Esophagus squamous epithelium (tissue), 5 donors: Measurements from ENCODE around the gene ATP9B. TPM values are rescaled to one million over a fixed set of nuclear protein-coding genes. Genes with fewer than 3 reads are reported as not detected.

Experiments
- DNase-seq: peaks from one replicate; lab custom pipeline; 2025; lab: John Stamatoyannopoulos, UW
- H3K27ac ChIP-seq, 4 donors: fragments of 200-600 bp; sonication (generic); one replicate each; pipeline ENCODE4 v1.5.1; 2016 to 2019; ENCODE audit warnings: mild to moderate bottlenecking in 1 of 4
- H3K27me3 ChIP-seq, 4 donors: fragments of 200-600 bp; sonication (generic); 1 replicate in 3 of 4; 2 replicates in 1 of 4; pipeline versions ENCODE4 v1.5.1 to v1.6.0; 2017 to 2021; ENCODE audit warnings: antibody characterized with exemption in 1 of 4
- H3K36me3 ChIP-seq, 3 donors: fragments of 200-600 bp; sonication (generic); one replicate each; pipeline ENCODE4 v1.5.1; 2016 to 2019
- H3K4me1 ChIP-seq, 3 donors: fragments of 200-600 bp; sonication (generic); one replicate each; pipeline ENCODE4 v1.5.1; 2017 to 2019
- H3K4me3 ChIP-seq, 4 donors: fragments of 200-600 bp; sonication (generic); 1 replicate in 3 of 4; 2 replicates in 1 of 4; pipeline ENCODE4 v1.5.1; 2016 to 2019; ENCODE audit warnings: mild to moderate bottlenecking in 2 of 4, moderate library complexity in 1 of 4
- H3K9me3 ChIP-seq, 3 donors: fragments of 200-600 bp; sonication (generic); one replicate each; pipeline ENCODE4 v1.5.1; 2016 to 2019
- POLR2A ChIP-seq, 4 donors: fragments of 450-650 bp; IDR thresholded peaks; one replicate each; pipeline ENCODE4 v1.6.1; 2017; ENCODE audit warnings: antibody characterized with exemption in 4 of 4, mild to moderate bottlenecking in 4 of 4, moderate library complexity in 3 of 4
- WGBS, 2 donors: methylation state at CpG; one replicate each; pipeline ENCODE4 v1.1.5; 2018; 5-methylcytosine and 5-hydroxymethylcytosine counted together
- intact Hi-C: fragments of 100-400 bp; cut with DNase I; formaldehyde crosslinking; loops from one replicate; pipeline ENCODE4 v1.15.0; 2022
- total RNA-seq, 4 donors: library from RNA; depleted of rRNA; stranded (reverse); fragments of >200 nt; gene quantifications; one replicate each; pipeline ENCODE4 v1.1.0, GENCODE V29; 2016
- TF ChIP-seq, protein P1 (sequence below), 6 experiments: fragments of 450-650 bp in 4 of 6; fragments of 200-600 bp in 2 of 6; sonication (generic) in 2 of 6; IDR thresholded peaks; one replicate each; pipeline ENCODE4 v1.5.1; 2016 to 2019; ENCODE audit warnings: antibody characterized with exemption in 6 of 6, mild to moderate bottlenecking in 4 of 6, moderate library complexity in 4 of 6
- donor health status: DM: yes; HTN: yes; CAD: no.

Gene ATP9B
- total RNA-seq, 4 donors from 2014 or later, result 12.9 to 46.7 (median 22.0) TPM

DNA sequence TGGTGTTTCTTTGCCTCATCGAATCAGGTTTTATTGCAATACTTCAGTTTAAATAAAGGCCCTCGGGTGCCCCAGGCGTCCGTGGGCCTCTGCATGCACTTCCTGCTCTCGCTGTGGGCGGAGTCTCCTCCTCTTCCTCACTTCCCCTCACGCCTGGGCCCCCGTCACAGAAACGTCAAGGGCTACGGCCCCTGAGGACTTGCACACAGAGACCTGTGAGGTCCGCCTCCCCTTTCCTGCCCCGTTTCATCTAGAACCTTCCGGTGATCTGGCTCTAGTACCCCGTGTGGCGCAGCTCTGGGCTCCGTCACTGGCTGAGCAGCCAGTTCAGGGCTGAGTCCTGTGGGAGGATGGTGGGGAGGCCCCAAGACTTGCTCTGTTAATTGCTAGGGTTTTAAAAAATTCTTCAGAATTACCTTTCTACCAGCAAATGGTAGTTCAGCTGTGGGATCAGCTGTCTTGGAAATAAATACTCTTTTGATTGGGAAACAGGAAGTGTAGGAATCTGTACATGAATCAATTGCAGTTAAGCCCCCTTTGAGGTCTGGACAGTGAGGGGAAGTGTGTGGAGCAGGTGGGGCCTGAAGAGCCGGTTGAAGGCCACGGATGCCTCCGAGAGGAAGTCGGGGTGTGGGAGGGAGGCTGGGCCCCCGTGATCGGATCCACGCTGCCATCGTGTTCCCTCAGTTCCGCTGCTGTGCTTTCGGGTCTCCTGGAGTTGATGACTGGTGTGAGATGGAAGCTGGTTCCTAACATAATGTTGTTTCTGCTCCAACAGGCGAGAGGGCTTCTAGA, 336.8 kb downstream of the ATP9B start:
- TF ChIP-seq POLR2A (IDR thresholded peaks at IDR 0.05), result peak in 1 of 4 donors; percentile 49
- TF ChIP-seq, protein P1, sequence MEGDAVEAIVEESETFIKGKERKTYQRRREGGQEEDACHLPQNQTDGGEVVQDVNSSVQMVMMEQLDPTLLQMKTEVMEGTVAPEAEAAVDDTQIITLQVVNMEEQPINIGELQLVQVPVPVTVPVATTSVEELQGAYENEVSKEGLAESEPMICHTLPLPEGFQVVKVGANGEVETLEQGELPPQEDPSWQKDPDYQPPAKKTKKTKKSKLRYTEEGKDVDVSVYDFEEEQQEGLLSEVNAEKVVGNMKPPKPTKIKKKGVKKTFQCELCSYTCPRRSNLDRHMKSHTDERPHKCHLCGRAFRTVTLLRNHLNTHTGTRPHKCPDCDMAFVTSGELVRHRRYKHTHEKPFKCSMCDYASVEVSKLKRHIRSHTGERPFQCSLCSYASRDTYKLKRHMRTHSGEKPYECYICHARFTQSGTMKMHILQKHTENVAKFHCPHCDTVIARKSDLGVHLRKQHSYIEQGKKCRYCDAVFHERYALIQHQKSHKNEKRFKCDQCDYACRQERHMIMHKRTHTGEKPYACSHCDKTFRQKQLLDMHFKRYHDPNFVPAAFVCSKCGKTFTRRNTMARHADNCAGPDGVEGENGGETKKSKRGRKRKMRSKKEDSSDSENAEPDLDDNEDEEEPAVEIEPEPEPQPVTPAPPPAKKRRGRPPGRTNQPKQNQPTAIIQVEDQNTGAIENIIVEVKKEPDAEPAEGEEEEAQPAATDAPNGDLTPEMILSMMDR (IDR thresholded peaks at IDR 0.05), result no peak
- H3K27ac ChIP-seq, result peak overlapping the region; percentile 48 to 89 (median 69)
- DNase-seq, result peak; percentile 73
- intact Hi-C loops, result no loop called here
- WGBS, 2 donors, result 70 to 72% methylated on average over 25 to 26 of the region's 27 CpGs
- peaks cover 19 to 54% (median 27%) of the 10 kb centered on the region in 3 donors for H3K4me1 ChIP-seq
- no peaks in the 10 kb centered on the region for H3K9me3 ChIP-seq
- peak overlapping the region in 1 of 4 donors; percentile 48 for H3K4me3 ChIP-seq
- peaks cover 3 to 7% (median 6%) of the 10 kb centered on the region in 3 donors for H3K36me3 ChIP-seq
- peaks cover 0 to 32% (median 0%) of the 10 kb centered on the region in 4 donors for H3K27me3 ChIP-seq

DNA sequence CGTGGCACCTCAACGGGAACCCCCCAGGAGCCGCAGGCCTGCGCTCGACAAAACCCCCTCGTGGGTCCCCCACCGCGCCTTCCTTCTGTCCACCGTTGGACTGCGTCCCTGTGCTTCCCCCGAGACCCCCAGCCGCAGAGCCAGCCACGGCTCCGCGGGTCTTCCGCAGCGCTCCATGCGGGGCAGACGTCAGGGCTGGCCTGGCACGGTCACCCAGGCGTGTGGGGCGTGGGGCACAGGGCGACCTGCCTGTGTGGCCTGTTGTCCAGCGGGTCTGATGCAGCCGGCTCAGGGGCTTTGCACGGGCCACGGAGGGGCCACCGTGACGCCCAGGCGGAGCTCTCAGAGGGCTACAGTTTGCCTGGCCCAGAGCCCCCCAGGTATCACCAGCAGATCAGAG, 337.5 kb downstream of the ATP9B start:
- 75 to 100% methylated on average over 2 to 3 of the region's 30 CpGs for WGBS, 2 donors
- Histone ChIP-seq H3K36me3 (peaks cover 3 to 14% (median 8%) of the 10 kb centered on the region in 3 donors), H3K27me3 (peaks cover 0 to 27% (median 0%) of the 10 kb centered on the region in 4 donors), H3K4me1 (peaks cover 18 to 49% (median 27%) of the 10 kb centered on the region in 3 donors), H3K27ac (peak overlapping the region in 3 of 4 donors; percentile 68 to 89 (median 70)), H3K4me3 (no peak overlapping the region), H3K9me3 (no peaks in the 10 kb centered on the region)
- no peak for DNase-seq
- no peak for TF ChIP-seq POLR2A (IDR thresholded peaks at IDR 0.05)
- TF ChIP-seq, protein P1 (IDR thresholded peaks at IDR 0.05), result no peak
- intact Hi-C loops, result no loop called here

DNA sequence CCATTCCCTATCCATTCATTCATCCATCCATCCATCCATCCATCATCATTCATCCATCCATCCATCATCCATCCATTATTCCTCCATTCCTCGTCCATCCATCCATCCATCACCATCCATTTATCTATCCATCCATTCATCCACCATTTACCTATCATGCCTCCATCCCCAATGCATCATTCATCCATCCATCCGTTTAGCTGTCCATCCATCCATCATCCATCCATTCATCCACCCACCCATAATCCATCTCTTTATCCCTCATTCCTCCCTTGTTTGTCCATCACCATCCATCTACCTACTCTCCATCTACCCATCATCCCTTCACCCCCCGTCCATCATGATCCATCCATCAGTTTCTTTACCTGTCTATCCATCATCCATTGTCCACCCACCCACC, 340.1 kb downstream of the ATP9B start:
- no peaks in the 10 kb centered on the region for H3K9me3 ChIP-seq
- intact Hi-C loops, result no loop called here
- 78 to 82% methylated on average over 3 of the region's 3 CpGs for WGBS, 2 donors
- no peak overlapping the region for H3K4me3 ChIP-seq
- TF ChIP-seq POLR2A (IDR thresholded peaks at IDR 0.05), result no peak
- TF ChIP-seq, protein P1 (IDR thresholded peaks at IDR 0.05), result no peak
- peaks cover 3 to 27% (median 8%) of the 10 kb centered on the region in 3 donors for H3K36me3 ChIP-seq
- peaks cover 5 to 26% (median 11%) of the 10 kb centered on the region in 3 donors for H3K4me1 ChIP-seq
- peaks cover 0 to 7% (median 0%) of the 10 kb centered on the region in 4 donors for H3K27me3 ChIP-seq
- H3K27ac ChIP-seq, result no peak overlapping the region
- no peak for DNase-seq

DNA sequence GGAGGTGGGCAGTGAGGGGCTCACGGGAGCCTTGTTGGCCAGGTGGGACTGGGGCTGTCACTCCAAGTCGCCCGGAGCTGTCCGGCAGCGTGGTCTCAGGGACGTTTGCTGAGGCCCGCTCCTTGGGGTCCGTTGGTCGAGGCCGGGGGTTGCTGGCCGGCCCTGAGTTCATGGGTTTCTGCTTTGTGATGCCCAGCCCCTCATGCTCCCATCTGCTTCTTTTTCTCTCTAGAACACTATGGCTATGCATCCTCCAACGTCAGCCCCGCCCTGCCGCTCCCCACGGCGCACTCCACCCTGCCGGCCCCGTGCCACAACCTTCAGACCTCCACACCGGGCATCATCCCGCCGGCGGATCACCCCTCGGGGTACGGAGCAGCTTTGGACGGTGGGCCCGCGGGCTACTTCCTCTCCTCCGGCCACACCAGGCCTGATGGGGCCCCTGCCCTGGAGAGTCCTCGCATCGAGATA, 341.0 kb downstream of the ATP9B start:
- H3K4me1 ChIP-seq, result peaks cover under 1 to 17% (median 3%) of the 10 kb centered on the region in 3 donors
- H3K27me3 ChIP-seq, result no peaks in the 10 kb centered on the region
- peaks cover 3 to 27% (median 8%) of the 10 kb centered on the region in 3 donors for H3K36me3 ChIP-seq
- intact Hi-C loops, result no loop called here
- DNase-seq, result no peak
- TF ChIP-seq, protein P1 (IDR thresholded peaks at IDR 0.05), result no peak
- TF ChIP-seq POLR2A (IDR thresholded peaks at IDR 0.05), result no peak
- H3K9me3 ChIP-seq, result no peaks in the 10 kb centered on the region
- 97 to 98% methylated on average over 23 to 29 of the region's 30 CpGs for WGBS, 2 donors
- H3K27ac ChIP-seq, result no peak overlapping the region
- no peak overlapping the region for H3K4me3 ChIP-seq
